GM21723 (cell line): Measurements from ENCODE around the gene FANCC.
A peak's percentile ranks its signal among the peaks of the same experiment; 100 is the strongest.

Source experiments
- ATAC-seq: cut with Tn5 transposase; IDR thresholded peaks from one replicate; pipeline ENCODE4 v1.9.1; 2021; ENCODE audit warnings: mild to moderate bottlenecking, moderate library complexity; ENCODE audit not compliant: unreplicated experiment

Gene FANCC

DNA sequence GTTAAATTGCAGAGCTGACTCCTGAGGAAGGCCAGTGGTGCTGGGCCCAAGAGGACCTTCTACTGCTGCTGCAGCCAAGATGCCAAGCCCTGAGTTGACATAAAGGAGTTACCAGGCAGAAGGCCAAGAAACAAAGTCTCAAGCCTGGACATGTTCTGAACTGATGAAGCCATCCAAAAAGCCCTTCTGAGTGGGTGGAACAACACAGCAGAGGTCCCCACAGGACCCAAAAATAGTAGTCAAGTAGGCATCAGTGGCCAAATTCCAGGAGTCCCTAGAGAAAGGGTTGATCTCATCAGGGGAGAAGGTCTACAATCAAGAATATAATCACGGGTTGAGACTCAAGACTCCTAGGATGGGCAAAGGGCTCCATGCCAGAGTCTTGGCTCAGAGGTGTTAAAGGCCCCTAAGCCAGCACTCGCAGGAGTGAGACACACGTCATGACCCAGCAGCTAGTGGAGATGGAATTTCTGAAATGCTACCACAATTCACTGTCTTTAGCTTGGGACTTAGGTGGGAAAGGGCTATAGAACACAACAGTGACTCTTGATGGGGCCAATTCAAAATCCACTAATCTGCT lies 119.7 kb downstream of the FANCC start:
- ATAC-seq: no peak

DNA sequence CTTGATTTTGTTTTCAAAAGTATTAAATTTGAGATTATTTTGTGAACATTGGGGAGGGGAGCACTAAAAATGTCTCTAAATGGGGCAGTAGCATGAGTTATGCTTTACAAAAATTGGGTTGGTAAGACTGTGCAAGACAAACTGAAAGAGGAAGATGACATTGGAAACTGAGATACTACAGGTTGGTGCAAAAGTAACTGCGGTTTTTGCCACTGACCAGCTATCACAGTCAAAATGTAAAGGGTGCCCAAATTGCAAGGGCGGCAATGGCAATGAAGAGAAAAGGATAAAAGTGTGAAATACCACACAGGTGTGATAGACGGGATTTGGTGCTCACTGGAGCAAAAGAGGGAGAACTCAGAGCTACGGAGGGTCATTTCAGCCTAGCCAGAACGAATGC lies 124.0 kb downstream of the FANCC start:
- ATAC-seq: no peak

DNA sequence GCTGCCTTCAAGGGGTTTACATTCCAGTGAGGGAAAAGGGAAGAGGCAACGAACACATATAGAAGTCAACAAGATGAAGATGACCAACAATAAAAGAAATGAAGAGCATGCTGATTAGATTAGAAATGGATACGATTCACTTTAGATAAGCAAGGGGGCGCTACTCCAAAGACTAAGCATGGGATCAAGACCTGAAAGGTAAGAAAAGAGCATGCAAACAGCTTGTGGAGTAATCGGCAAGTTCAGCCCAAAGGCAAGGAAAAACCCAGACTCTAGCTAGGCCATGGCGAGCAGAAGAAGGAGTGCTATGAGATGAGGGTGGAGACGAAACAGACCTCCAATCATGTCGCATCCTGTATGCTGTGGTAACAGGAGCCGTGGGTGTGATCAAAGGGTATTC lies 124.4 kb downstream of the FANCC start:
- ATAC-seq: no peak

DNA sequence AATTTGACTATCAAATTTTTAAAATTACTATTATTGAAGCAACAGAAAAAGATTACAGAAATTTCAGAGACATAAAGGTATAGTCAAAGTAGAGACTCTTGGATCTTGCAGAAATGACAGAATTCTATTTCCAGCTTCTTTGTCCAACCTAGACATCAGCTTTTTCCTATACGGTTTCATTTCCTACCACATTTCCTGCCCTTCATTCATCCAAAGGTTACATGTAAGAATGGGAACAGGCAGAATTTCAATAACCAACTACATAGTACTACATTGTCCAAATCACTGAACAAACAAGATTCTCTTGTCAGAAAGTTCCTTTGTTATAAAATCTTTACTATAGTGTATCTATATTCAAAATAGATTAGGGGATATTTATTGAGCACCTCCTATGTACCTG lies 124.9 kb downstream of the FANCC start:
- no peak for ATAC-seq

DNA sequence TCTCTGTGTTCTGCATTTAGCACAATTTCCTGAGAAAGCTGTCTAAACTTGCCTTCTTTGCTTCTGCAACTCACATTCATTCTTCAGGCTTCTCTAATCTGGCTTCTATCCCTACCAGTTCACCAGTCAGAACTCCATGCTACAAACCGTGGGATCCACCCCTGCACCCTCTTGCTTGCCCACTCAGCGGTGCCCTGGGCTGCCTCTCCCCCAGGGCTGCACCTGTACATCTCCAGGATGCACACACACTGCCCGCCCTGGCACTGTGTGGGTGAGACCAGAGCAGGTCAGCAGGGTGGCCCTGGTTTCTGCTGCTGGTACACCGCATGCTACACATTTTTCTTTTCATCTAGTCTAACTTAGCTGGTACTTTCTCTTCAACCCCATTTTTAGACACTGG lies 127.1 kb downstream of the FANCC start:
- ATAC-seq: no peak

DNA sequence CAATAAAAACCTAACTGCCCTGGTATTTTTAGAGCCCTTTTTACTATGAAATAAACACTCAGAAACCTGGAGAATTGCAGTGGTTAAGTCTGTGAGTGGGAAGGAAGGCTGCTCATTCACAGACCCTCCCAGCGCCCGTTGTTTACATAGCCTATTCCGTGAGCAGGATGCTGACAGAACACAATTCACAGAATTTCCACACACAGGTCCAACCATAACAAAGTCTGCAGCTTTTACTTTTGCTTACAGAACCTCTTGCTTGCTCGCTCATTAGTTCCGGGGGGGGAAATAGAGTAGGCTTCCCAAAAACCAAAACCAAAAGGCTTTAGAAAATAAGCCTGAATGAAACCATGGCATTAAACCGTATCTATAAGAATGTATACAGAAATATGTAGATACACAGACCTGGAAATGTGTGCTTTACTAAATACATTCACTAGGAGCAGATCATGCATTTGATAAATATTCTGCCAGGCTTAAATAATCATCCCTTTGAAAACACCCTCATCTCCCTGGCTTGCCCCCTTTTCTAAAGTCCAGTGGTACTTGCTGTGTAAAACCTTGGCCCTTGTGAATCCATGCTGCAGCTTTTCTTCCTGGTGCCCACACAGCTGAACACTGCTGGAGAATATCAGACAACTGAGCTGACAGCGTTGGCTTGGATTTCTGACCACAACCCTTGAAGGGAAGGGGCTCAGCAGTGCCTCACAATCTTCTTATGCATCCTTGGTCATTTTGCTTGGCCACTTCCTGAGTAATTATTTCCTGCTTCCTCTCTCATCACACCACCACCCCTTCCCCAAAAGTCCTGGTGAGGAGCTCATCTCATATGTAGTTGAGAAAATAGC lies 128.0 kb downstream of the FANCC start:
- no peak for ATAC-seq

DNA sequence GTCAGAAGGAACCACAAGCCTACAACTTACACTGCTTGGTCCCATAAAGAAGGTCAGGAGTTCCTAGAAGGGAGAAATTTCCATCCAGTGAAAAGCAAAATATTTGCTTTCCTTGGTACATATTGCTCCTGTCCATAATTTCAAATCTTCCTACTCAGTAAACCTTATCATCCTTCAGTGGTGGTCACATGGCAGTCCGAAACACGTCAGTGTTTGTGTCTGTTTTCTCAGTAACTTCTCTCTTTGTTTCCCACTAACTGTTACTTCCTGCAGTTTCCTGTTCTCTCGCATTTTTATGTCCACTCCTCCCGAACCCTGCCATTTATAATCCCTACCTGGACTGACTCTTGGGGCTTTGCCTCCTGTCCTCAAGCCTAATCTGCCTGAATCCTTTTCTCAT lies 129.1 kb downstream of the FANCC start:
- no peak for ATAC-seq

DNA sequence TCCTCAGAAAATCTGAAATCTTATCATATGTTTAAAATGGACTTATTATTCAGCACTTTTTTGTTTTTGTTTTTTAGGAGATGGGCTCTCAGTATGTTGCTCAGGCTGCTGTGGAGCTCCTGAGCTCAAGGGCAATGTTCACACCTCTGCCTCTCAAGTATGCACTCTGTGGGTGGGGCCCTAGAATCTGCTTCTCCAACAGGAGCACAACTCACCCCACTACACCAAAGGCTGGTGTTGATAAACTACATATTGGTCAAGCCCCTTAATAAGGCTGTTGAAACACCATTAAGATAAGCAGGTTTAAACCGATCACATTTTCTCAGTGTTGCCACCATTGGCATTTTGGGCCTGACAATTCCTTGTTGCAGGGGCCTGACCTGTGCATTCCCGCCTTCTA lies 131.6 kb downstream of the FANCC start:
- ATAC-seq: no peak

DNA sequence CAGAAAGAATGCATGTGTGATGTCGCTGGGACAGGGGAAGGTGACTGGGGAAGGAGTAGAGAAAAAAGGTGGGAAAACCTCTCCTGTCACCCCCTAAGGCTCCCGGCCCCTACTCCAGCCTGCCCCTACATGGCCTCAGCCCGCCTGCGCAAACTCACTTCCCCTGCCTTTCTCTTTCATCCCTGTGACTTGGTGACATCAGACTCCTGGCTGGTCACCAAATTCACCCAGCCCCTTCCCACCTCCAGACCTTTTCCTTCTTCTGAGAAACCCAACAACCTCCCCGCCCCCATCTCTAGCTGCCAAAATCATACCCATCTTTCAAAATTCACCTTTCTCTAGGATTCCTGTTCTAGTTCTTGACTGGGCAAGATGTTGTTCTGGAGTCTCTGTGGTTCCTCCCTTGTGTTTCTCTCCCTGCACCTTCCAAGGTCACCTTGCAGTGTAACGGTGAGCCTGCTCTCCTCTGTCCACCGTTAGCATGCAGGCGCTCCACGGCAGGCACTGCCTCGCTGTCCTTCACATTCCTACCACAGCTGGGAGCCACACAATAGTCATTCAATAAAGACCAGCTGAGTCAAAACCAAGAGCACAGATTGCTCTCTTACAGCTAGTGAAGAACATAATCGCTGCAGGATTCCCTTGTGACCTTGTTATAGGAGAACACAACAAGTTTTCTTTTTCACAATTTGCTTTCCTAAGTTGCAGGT lies 134.5 kb downstream of the FANCC start:
- ATAC-seq: no peak

DNA sequence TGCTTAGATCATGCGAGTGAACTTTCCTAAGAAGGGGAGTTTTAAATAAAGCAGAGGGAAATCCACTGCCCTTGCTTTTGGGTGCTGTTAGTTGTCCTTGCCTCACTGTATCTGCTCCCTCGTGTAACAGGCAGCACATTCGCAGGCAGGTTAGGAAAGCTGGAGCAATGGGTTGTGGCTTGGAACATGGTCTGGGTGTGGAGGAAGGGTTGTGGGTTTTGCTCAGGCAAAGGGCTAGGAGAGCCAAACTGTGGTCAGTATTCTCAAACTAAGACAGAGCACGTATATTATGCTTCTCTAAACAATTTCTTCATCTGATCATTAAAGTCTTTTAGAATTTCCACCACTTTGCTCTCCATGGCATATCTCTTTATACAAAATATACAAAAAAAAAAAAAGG lies 135.7 kb downstream of the FANCC start:
- ATAC-seq: no peak

DNA sequence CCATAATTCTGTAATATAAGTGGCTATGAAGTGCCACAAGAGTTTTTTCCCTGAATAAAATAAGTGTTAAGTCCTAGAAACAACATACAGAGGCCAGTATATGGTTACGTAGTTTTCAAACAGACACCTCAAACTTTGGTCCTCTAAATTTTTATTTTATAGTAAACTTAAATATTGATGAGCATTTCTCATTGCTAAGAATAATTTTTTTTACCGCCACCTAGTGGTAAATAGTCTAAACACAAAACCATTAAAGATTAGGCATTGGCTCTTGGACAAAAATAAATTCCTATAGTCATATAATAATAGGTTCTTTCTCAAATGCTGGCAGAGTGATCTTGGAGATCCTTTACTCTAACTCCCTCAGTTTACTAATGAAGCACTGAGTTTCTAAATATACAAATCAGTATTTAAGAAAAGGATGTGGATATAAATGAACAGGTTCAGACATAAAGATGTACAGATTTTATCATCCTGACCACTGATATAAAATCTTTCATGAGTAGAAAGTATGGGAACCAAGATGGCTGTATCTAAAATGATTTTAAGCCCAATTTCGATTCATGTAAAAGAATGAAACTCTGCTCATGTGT lies 136.2 kb downstream of the FANCC start:
- no peak for ATAC-seq

DNA sequence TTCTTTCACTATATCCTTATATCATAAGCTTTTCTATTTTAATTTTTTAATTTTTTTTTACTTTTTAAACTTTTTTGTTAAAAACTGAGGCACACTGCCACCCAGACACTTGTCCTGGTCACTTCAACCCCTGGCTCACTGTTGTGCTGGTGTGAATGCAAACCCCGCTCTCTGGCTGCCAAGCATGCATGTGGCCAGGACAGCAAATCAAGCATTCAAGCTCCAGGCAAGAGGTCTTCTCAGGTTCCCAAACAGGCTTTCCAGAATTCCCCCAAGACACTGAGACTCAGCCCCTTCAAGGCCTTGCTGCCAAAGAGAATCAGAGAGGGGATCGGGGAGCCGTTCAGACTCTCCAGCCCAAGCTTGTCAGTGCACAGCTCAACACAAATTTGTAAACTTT lies 139.9 kb downstream of the FANCC start:
- no peak for ATAC-seq

DNA sequence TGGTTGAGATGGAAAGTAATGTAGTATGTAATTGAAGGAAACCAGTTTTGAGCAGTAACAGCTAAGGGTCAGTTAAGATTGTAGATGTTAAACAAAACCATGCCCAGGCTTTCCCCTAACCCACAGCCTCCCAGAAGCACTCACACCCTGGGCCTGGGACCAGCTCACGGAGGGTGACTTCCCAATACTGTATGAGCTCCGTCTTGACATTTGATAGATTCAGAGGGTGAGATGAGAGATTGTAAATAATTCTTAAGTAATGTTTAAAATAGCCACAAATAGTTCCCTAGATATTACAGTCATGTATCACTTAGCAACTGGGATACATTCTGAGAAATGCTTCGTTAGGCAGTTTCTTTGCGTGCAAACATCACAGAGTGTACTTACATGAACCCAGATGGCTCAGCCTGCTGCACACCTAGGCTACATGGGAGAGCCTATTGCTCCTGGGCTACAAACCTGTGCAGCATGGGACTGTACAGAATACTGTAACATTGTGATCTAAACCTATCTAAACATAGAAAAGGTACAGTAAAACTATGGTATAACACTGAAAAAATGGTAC lies 140.7 kb downstream of the FANCC start:
- no peak for ATAC-seq

DNA sequence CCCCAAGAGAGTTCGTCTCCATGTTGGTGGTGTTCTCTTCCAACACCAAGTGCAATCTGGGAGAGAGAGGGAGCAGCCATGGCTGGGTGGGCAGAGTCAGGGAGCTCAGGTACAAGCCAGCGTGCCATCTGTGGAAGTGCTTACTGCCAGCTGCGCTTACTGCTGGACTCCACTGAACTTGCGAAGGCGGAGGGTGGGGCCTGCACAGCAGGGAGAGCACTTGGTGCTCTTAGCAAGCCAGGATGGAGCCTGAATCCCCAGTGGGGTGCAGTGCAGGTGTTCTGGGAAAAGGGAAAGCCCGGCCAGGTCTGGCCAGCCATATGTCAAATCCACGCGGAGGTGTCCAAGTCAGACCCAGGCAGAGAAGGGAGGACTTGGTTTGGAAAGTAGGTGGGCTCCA lies 142.0 kb downstream of the FANCC start:
- no peak for ATAC-seq

DNA sequence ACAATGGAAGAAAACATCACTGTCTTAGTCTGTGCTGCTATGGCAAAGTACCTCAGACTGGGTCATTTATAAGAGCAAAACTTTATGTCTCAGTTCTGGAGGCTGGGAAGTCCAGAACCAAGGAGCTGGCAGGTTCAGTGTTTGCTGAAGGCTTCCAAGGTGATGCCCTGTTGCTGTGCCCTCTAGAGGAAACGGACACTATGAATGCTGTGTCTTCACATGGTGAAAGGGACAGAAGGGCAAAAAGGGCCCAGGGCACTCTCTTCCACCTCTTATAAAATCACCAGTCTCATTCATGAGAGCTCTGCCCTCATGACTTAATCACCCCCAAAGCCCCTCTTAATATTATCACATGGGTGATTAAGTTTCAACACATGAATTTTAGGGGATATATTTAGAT lies 143.5 kb downstream of the FANCC start:
- no peak for ATAC-seq

DNA sequence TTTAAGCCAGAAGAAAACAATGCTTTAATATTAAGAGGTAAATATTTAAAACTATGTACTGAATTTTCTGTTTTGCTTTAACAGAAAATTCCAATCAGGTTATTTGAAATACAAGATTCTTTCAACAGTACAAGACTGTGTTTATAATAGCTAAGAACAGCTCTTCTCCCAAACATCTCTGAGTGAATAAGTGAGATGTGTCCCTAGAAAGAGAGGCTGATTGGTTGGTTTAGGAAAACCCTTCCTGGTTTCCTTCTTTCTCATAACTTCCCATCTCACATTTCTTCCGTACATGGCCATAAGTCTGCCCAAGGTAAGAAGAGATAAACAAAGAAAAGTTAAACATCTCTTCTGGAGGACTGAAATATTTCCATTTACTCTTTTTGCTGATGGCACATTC lies 145.9 kb downstream of the FANCC start:
- ATAC-seq: no peak

DNA sequence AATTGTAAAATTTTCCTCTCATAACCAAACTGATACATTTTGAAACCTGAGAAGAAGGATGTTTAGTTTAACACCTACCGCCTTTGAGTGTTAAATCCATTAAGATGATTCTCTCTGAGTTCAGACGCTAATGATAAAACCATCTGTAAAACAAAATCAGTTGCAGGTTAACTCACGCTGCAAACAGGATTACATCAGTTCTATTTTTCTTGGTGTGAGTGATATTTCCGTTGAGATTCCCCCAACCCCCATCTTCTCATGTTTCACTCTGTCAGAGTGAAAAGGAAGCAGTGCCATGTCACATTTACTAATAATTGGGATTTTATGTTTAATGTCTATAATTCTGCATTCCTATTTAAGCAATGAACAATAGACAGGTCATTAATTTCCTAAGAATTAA lies 146.5 kb downstream of the FANCC start:
- ATAC-seq: no peak

DNA sequence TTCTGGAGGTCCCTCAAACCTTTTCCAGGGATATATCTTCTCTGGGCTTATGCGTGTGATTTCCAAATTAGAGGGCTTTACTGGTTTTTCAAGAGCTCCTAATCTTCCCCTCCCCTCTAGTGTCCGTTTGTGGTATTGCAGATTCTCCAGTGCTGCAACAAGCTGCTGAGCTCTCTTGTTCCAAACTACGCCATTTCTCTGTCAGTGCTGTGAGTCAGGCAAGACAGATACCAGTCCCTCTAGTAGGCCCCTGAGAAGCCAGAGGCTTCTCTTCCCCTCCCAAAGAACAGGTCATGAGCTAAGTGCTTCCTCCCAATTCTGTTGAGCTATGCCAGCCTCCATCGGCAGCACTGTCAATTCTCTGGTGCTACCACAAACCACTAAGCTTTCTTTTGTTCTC lies 149.5 kb downstream of the FANCC start:
- ATAC-seq: no peak

DNA sequence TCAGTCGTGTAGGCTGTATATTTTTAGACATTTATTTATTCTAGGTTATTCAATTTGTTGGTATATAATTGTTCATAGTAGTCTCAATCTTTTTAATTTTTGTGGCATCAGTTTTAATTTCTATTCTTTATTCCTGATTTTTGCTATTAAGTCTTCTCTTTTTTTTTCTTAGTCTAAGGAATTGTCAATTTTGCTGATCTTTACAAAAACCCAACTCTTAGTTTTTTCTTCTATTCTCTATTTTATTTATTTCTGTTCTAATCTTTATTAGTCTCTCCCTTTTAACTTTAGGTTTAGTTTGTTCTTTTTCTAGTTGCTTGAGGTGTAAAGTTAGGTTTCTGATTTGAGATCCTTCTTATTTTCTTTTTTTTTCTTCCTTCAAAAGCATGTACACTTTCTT lies 152.5 kb downstream of the FANCC start:
- ATAC-seq: no peak

DNA sequence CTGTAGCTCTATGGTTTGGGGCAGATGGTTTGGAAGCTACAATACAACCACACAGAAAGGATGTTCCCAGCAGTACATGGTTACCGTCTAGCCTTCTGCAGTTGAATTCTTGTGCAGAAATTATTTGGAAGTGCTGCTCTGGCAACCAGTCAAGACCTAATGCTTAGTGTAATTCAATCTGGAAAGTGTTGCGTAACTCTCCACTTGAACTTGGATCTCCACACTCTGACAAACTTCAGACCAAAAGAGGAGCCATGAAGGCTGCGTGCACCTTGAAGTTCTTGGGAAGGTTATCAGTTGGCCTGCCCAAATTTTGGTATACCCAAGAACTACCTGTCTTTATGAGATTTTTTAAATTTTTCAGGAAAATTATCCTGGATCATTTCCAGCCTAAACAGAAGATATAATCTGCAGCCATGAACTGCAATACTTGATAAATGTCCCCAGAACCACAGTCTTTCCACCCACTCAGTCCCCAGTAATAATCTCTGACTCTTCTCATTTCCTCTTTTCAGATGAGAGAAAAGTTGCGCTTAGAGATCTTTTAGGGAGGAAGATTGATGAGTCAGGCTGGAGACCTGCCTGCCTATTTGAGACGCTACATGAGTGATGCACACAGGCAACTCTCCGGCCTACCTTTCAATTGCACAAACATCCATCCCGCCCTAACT lies 159.9 kb downstream of the FANCC start:
- ATAC-seq: peak; percentile 97

DNA sequence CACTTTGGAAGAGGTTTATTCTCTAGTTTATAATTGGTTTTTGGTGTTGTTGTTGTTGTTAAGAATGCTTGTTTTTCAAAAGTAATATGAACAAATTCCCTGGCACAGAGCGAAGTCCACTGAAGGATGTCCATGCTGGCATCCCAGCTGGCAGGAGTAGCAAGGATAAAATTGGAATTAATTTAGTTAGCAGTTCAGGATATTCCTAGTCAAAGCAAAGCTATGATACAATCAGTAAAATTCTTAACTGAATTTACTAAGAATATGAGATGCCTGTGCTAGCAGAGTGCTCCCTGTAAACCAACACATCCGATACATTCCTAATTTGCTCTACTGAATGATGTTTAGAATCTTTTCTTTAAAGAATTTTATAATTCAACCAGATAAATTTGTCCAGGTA lies 161.4 kb downstream of the FANCC start:
- no peak for ATAC-seq
